ENCODE results near the gene CALHM4.

GRCh38 chr6:116536216-116536621, 17.3 kb upstream of the CALHM4 start:
- TF ChIP-seq EZH2 (IDR thresholded peaks at IDR 0.05; ENCODE audit: insufficient read depth, poor library complexity, severe bottlenecking) (no peak), EZH2phosphoT487 (IDR thresholded peaks at IDR 0.05; ENCODE audit: insufficient read depth, low read depth) (no peak)

Data from GM23248 (cell line).